Measurements from ENCODE around the gene ADCK1. TPM values are rescaled to one million over a fixed set of nuclear protein-coding genes. Genes with fewer than 3 reads are reported as not detected.
"Not testable (repeated sequence)": the region's sequence is repeated elsewhere in the genome, so short reads cannot be mapped to it uniquely, and the experiment has no call there.

ADCK1 gene
- total RNA-seq, 2 donors from 2014 or later, result 7.4 to 12.1 TPM

- H3K4me1 ChIP-seq, result no peaks in the 10 kb centered on the region
- no peak for TF ChIP-seq CTCF (IDR thresholded peaks at IDR 0.05)
- H3K36me3 ChIP-seq, result no peaks in the 10 kb centered on the region
- intact Hi-C loops (cut with DNase I), result no loop called here
- no peak overlapping the region for H3K4me3 ChIP-seq
- no peak overlapping the region for H3K9ac ChIP-seq (ENCODE audit: low read depth in 2 of 2, low read length in 2 of 2)
- no peaks in the 10 kb centered on the region for H3K9me3 ChIP-seq
- no peak for DNase-seq
- no peaks in the 10 kb centered on the region for H3K27me3 ChIP-seq
- H3K27ac ChIP-seq, result no peak overlapping the region
Measured at GRCh38 chr14:77882636-77883035, 82.7 kb downstream of the ADCK1 start.

- no peaks in the 10 kb centered on the region for H3K9me3 ChIP-seq
- H3K27me3 ChIP-seq, result no peaks in the 10 kb centered on the region
- H3K27ac ChIP-seq, result no peak overlapping the region
- no peaks in the 10 kb centered on the region for H3K36me3 ChIP-seq
- intact Hi-C loops (cut with DNase I), result no loop called here
- no peaks in the 10 kb centered on the region for H3K4me1 ChIP-seq
- no peak for TF ChIP-seq CTCF (IDR thresholded peaks at IDR 0.05)
- no peak for DNase-seq
- no peak overlapping the region for H3K4me3 ChIP-seq
- no peak overlapping the region for H3K9ac ChIP-seq (ENCODE audit: low read depth in 2 of 2, low read length in 2 of 2)
Measured at GRCh38 chr14:77883131-77883846, 83.4 kb downstream of the ADCK1 start.

DNA sequence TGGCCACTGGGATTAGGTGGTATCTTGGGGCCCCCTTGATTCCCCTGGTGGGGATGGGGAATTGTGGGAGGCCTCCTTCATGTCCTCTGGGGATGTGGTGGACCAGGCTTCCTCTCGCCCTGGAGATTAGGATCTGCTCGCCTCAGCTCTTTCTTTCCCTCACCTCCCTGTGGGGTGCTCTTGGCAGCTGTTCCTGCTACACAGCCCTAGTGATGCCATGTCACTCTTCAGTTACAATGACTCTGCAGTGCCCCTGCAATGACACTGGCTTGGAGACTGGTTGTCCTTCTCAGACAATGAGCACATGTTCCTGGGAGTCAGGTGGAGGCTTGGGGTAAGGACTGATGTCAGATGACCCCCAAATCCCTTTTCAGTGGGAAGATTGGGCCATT, 83.9 kb downstream of the ADCK1 start:
- H3K9me3 ChIP-seq, result no peaks in the 10 kb centered on the region
- intact Hi-C loops (cut with DNase I), result no loop called here
- TF ChIP-seq CTCF (IDR thresholded peaks at IDR 0.05), result no peak
- no peaks in the 10 kb centered on the region for H3K4me1 ChIP-seq
- H3K4me3 ChIP-seq, result no peak overlapping the region
- no peaks in the 10 kb centered on the region for H3K27me3 ChIP-seq
- no peak overlapping the region for H3K27ac ChIP-seq
- no peak for DNase-seq
- no peaks in the 10 kb centered on the region for H3K36me3 ChIP-seq
- no peak overlapping the region for H3K9ac ChIP-seq (ENCODE audit: low read depth in 2 of 2, low read length in 2 of 2)

- Histone ChIP-seq H3K36me3 (no peaks in the 10 kb centered on the region), H3K27ac (no peak overlapping the region), H3K9ac (ENCODE audit: low read depth in 2 of 2, low read length in 2 of 2) (no peak overlapping the region), H3K27me3 (no peaks in the 10 kb centered on the region), H3K4me3 (no peak overlapping the region), H3K9me3 (no peaks in the 10 kb centered on the region), H3K4me1 (no peaks in the 10 kb centered on the region)
- DNase-seq, result no peak
- intact Hi-C loops (cut with DNase I), result no loop called here
- no peak for TF ChIP-seq CTCF (IDR thresholded peaks at IDR 0.05)
Measured at GRCh38 chr14:77885367-77885766, 85.5 kb downstream of the ADCK1 start.

- no peak overlapping the region for H3K4me3 ChIP-seq
- no peak overlapping the region for H3K9ac ChIP-seq (ENCODE audit: low read depth in 2 of 2, low read length in 2 of 2)
- H3K9me3 ChIP-seq, result no peaks in the 10 kb centered on the region
- intact Hi-C loops (cut with DNase I), result no loop called here
- TF ChIP-seq CTCF (IDR thresholded peaks at IDR 0.05), result no peak
- H3K27me3 ChIP-seq, result no peaks in the 10 kb centered on the region
- H3K36me3 ChIP-seq, result no peaks in the 10 kb centered on the region
- no peaks in the 10 kb centered on the region for H3K4me1 ChIP-seq
- DNase-seq, result no peak
- no peak overlapping the region for H3K27ac ChIP-seq
Measured at GRCh38 chr14:77886010-77886409, 86.1 kb downstream of the ADCK1 start.

GRCh38 chr14:77888903-77889302, 89.0 kb downstream of the ADCK1 start:
- H3K4me3 ChIP-seq; H3K4me1 ChIP-seq; H3K27ac ChIP-seq; H3K9me3 ChIP-seq; intact Hi-C loops (cut with DNase I); DNase-seq; H3K9ac ChIP-seq (ENCODE audit: low read depth in 2 of 2, low read length in 2 of 2); H3K27me3 ChIP-seq; H3K36me3 ChIP-seq: not testable (repeated sequence)
